GM19395 (cell line): Measurements from ENCODE around the gene ACTRT3.
A peak's percentile ranks its signal among the peaks of the same experiment; 100 is the strongest.

Experiments used
- ATAC-seq: cut with Tn5 transposase; IDR thresholded peaks from one replicate; pipeline ENCODE4 v1.9.1; 2021; ENCODE audit warnings: mild to moderate bottlenecking, moderate library complexity; ENCODE audit not compliant: unreplicated experiment

Gene ACTRT3

GRCh38 chr3:169769287-169770181, at the start of gene ACTRT3:
ACTRT3 (minus strand) TSS chr3:169769561; CDS start chr3:169769520, 41 bp downstream.
- ATAC-seq: peak; percentile 21

GRCh38 chr3:169818316-169818715, 49.0 kb upstream of the ACTRT3 start:
- no peak for ATAC-seq

- ATAC-seq: no peak
Measured at GRCh38 chr3:169815590-169816150, 46.3 kb upstream of the ACTRT3 start.

- peak; percentile 90 for ATAC-seq
Measured at GRCh38 chr3:169813757-169814517, 44.6 kb upstream of the ACTRT3 start.

GRCh38 chr3:169813278-169813677, 43.9 kb upstream of the ACTRT3 start:
- ATAC-seq: no peak

- peak; percentile 64 for ATAC-seq
Measured at GRCh38 chr3:169812332-169813235, 43.2 kb upstream of the ACTRT3 start, which contains the start of the genes LRRC34 and LRRIQ4. LRRC34 (minus strand) TSS chr3:169812904; CDS start chr3:169812548, 356 bp downstream. LRRIQ4 (plus strand) TSS chr3:169812870; CDS start chr3:169821922, 9,052 bp downstream.

GRCh38 chr3:169811631-169812331, 42.4 kb upstream of the ACTRT3 start:
- ATAC-seq: no peak

GRCh38 chr3:169809230-169809795, 40.0 kb upstream of the ACTRT3 start:
- no peak for ATAC-seq

- ATAC-seq: no peak
Measured at GRCh38 chr3:169804681-169805080, 35.3 kb upstream of the ACTRT3 start.

- ATAC-seq: no peak
Measured at GRCh38 chr3:169792359-169792758, 23.0 kb upstream of the ACTRT3 start.

GRCh38 chr3:169790687-169791429, 21.5 kb upstream of the ACTRT3 start:
- no peak for ATAC-seq

- ATAC-seq: no peak
Measured at GRCh38 chr3:169790219-169790618, 20.9 kb upstream of the ACTRT3 start.

- ATAC-seq: no peak
Measured at GRCh38 chr3:169787791-169788190, 18.4 kb upstream of the ACTRT3 start.

GRCh38 chr3:169787120-169787519, 17.8 kb upstream of the ACTRT3 start:
- ATAC-seq: no peak

GRCh38 chr3:169781209-169781855, 12.0 kb upstream of the ACTRT3 start:
- ATAC-seq: no peak

GRCh38 chr3:169780742-169781141, 11.4 kb upstream of the ACTRT3 start:
- no peak for ATAC-seq

- ATAC-seq: no peak
Measured at GRCh38 chr3:169777822-169778221, 8.5 kb upstream of the ACTRT3 start.

- no peak for ATAC-seq
Measured at GRCh38 chr3:169774186-169774585, 4.8 kb upstream of the ACTRT3 start.
